ENCODE results near the gene DGKG. TPM values are rescaled to one million over a fixed set of nuclear protein-coding genes. Genes with fewer than 3 reads are reported as not detected.

DGKG gene
- total and polyA plus RNA-seq, 2 of the 8 experiments (the other 6 are each of a cell fraction or from before 2014, with no cell fraction given): 0.30 to 0.48 TPM

- TF ChIP-seq, protein P1, sequence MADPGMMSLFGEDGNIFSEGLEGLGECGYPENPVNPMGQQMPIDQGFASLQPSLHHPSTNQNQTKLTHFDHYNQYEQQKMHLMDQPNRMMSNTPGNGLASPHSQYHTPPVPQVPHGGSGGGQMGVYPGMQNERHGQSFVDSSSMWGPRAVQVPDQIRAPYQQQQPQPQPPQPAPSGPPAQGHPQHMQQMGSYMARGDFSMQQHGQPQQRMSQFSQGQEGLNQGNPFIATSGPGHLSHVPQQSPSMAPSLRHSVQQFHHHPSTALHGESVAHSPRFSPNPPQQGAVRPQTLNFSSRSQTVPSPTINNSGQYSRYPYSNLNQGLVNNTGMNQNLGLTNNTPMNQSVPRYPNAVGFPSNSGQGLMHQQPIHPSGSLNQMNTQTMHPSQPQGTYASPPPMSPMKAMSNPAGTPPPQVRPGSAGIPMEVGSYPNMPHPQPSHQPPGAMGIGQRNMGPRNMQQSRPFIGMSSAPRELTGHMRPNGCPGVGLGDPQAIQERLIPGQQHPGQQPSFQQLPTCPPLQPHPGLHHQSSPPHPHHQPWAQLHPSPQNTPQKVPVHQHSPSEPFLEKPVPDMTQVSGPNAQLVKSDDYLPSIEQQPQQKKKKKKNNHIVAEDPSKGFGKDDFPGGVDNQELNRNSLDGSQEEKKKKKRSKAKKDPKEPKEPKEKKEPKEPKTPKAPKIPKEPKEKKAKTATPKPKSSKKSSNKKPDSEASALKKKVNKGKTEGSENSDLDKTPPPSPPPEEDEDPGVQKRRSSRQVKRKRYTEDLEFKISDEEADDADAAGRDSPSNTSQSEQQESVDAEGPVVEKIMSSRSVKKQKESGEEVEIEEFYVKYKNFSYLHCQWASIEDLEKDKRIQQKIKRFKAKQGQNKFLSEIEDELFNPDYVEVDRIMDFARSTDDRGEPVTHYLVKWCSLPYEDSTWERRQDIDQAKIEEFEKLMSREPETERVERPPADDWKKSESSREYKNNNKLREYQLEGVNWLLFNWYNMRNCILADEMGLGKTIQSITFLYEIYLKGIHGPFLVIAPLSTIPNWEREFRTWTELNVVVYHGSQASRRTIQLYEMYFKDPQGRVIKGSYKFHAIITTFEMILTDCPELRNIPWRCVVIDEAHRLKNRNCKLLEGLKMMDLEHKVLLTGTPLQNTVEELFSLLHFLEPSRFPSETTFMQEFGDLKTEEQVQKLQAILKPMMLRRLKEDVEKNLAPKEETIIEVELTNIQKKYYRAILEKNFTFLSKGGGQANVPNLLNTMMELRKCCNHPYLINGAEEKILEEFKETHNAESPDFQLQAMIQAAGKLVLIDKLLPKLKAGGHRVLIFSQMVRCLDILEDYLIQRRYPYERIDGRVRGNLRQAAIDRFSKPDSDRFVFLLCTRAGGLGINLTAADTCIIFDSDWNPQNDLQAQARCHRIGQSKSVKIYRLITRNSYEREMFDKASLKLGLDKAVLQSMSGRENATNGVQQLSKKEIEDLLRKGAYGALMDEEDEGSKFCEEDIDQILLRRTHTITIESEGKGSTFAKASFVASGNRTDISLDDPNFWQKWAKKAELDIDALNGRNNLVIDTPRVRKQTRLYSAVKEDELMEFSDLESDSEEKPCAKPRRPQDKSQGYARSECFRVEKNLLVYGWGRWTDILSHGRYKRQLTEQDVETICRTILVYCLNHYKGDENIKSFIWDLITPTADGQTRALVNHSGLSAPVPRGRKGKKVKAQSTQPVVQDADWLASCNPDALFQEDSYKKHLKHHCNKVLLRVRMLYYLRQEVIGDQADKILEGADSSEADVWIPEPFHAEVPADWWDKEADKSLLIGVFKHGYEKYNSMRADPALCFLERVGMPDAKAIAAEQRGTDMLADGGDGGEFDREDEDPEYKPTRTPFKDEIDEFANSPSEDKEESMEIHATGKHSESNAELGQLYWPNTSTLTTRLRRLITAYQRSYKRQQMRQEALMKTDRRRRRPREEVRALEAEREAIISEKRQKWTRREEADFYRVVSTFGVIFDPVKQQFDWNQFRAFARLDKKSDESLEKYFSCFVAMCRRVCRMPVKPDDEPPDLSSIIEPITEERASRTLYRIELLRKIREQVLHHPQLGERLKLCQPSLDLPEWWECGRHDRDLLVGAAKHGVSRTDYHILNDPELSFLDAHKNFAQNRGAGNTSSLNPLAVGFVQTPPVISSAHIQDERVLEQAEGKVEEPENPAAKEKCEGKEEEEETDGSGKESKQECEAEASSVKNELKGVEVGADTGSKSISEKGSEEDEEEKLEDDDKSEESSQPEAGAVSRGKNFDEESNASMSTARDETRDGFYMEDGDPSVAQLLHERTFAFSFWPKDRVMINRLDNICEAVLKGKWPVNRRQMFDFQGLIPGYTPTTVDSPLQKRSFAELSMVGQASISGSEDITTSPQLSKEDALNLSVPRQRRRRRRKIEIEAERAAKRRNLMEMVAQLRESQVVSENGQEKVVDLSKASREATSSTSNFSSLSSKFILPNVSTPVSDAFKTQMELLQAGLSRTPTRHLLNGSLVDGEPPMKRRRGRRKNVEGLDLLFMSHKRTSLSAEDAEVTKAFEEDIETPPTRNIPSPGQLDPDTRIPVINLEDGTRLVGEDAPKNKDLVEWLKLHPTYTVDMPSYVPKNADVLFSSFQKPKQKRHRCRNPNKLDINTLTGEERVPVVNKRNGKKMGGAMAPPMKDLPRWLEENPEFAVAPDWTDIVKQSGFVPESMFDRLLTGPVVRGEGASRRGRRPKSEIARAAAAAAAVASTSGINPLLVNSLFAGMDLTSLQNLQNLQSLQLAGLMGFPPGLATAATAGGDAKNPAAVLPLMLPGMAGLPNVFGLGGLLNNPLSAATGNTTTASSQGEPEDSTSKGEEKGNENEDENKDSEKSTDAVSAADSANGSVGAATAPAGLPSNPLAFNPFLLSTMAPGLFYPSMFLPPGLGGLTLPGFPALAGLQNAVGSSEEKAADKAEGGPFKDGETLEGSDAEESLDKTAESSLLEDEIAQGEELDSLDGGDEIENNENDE (IDR thresholded peaks at IDR 0.05; ENCODE audit: insufficient replicate concordance, low read length): no peak
- no peak for TF ChIP-seq SUZ12 (IDR thresholded peaks at IDR 0.05; ENCODE audit: low read length)
- TF ChIP-seq, protein P2, sequence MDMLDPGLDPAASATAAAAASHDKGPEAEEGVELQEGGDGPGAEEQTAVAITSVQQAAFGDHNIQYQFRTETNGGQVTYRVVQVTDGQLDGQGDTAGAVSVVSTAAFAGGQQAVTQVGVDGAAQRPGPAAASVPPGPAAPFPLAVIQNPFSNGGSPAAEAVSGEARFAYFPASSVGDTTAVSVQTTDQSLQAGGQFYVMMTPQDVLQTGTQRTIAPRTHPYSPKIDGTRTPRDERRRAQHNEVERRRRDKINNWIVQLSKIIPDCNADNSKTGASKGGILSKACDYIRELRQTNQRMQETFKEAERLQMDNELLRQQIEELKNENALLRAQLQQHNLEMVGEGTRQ (IDR thresholded peaks at IDR 0.05; ENCODE audit: low read length): no peak
- TF ChIP-seq RAD21 (IDR thresholded peaks at IDR 0.05 in 1 of 2, conservative IDR thresholded peaks at IDR 0.05 in 1 of 2; ENCODE audit: low read depth in 2 of 2, low read length in 2 of 2): no peak
- no peak for TF ChIP-seq CREB1 (IDR thresholded peaks at IDR 0.05)
- no peak for TF ChIP-seq SIX5 (IDR thresholded peaks at IDR 0.05; ENCODE audit: low read depth, low read length)
- TF ChIP-seq, protein P3, sequence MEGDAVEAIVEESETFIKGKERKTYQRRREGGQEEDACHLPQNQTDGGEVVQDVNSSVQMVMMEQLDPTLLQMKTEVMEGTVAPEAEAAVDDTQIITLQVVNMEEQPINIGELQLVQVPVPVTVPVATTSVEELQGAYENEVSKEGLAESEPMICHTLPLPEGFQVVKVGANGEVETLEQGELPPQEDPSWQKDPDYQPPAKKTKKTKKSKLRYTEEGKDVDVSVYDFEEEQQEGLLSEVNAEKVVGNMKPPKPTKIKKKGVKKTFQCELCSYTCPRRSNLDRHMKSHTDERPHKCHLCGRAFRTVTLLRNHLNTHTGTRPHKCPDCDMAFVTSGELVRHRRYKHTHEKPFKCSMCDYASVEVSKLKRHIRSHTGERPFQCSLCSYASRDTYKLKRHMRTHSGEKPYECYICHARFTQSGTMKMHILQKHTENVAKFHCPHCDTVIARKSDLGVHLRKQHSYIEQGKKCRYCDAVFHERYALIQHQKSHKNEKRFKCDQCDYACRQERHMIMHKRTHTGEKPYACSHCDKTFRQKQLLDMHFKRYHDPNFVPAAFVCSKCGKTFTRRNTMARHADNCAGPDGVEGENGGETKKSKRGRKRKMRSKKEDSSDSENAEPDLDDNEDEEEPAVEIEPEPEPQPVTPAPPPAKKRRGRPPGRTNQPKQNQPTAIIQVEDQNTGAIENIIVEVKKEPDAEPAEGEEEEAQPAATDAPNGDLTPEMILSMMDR (IDR thresholded peaks at IDR 0.05; ENCODE audit: control extremely low read depth in 1 of 3, insufficient read depth in 1 of 3, low read depth in 1 of 3, low read length in 3 of 3): no peak
These were observed 54.3 kb downstream of the DGKG start (continued) for GRCh38 chr3:186307594-186308221.
